ENCODE measurements around the gene CCDC107. TPM values are rescaled to one million over a fixed set of nuclear protein-coding genes. Genes with fewer than 3 reads are reported as not detected.

CCDC107 gene, protein sequence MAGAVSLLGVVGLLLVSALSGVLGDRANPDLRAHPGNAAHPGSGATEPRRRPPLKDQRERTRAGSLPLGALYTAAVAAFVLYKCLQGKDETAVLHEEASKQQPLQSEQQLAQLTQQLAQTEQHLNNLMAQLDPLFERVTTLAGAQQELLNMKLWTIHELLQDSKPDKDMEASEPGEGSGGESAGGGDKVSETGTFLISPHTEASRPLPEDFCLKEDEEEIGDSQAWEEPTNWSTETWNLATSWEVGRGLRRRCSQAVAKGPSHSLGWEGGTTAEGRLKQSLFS
- polyA plus RNA-seq (2013, experiment 1 of 2) = 15.3 TPM
- polyA plus RNA-seq (2013, experiment 2 of 2) = 15.5 TPM

GRCh38 chr9:35658137-35658967, at the start of gene CCDC107:
CCDC107 (plus strand) TSS chr9:35658292; CDS start chr9:35658380, 88 bp downstream.
- peak within 1 kb of the TSS; percentile 96 for H3K23ac ChIP-seq (ENCODE audit: low read depth, low read length, poor library complexity)
- peak within 1 kb of the TSS; percentile 89 for H4K91ac ChIP-seq (ENCODE audit: low read depth, low read length, poor library complexity)
- no peak within 1 kb of the TSS for H3K4ac ChIP-seq (ENCODE audit: low read length)
- peak within 1 kb of the TSS; percentile 92 for H3K27ac ChIP-seq (replicated peaks; ENCODE audit: low read length)
- DNase-seq (ENCODE audit: low spot score) = peak; percentile 91
- H3K9ac ChIP-seq (ENCODE audit: low read depth, low read length, poor library complexity) = peak within 1 kb of the TSS; percentile 93
- no CpG with 5 or more reads among the region's 67 CpGs for WGBS, 2 donors (ENCODE audit: extremely low coverage in 2 of 2, insufficient read length in 2 of 2, insufficient replicate concordance in 1 of 2)
- H3K18ac ChIP-seq (ENCODE audit: low read length) = peak within 1 kb of the TSS; percentile 98
- H2BK15ac ChIP-seq (ENCODE audit: low read length) = no peak within 1 kb of the TSS
- H2AK5ac ChIP-seq (ENCODE audit: low read depth, low read length) = peak within 1 kb of the TSS; percentile 54
- peak within 1 kb of the TSS; percentile 62 for H2BK5ac ChIP-seq (ENCODE audit: low read length)
- peak within 1 kb of the TSS; percentile 60 for H3K4me2 ChIP-seq (ENCODE audit: insufficient read depth, low read length, poor library complexity, severe bottlenecking)
- peaks cover 4 to 7% of the 10 kb centered on the region in 2 donors for H3K4me1 ChIP-seq (ENCODE audit: control insufficient read depth in 2 of 2, insufficient read depth in 1 of 2, low read depth in 1 of 2, low read length in 2 of 2)
- H4K8ac ChIP-seq (ENCODE audit: low read depth, low read length) = no peak within 1 kb of the TSS
- no peak within 1 kb of the TSS for H2BK12ac ChIP-seq (ENCODE audit: low read length)
- H3K27me3 ChIP-seq (ENCODE audit: control insufficient read depth in 3 of 3, insufficient read depth in 3 of 3, low read depth in 1 of 3, low read length in 3 of 3) = no peaks in the 10 kb centered on the region
- no peak within 1 kb of the TSS for H2BK120ac ChIP-seq (ENCODE audit: low read depth, low read length)
- H3K4me3 ChIP-seq (ENCODE audit: low read length in 2 of 2) = peak within 1 kb of the TSS; percentile 88 to 99
- H2AFZ ChIP-seq (ENCODE audit: low read length) = peak within 1 kb of the TSS; percentile 98
- H3K79me1 ChIP-seq (ENCODE audit: low read depth, low read length) = no peaks in the 10 kb centered on the region
- peak within 1 kb of the TSS; percentile 97 for H3K14ac ChIP-seq (ENCODE audit: low read length)
- H3K36me3 ChIP-seq (replicated peaks in 1 of 2; ENCODE audit: control insufficient read depth in 2 of 2, insufficient read depth in 2 of 2, low read length in 2 of 2) = peaks cover 27 to 37% of the 10 kb centered on the region in 2 donors
- no peaks in the 10 kb centered on the region for H3K9me3 ChIP-seq (replicated peaks in 1 of 2; ENCODE audit: control insufficient read depth in 2 of 2, insufficient read depth in 1 of 2, low read depth in 1 of 2, low read length in 2 of 2)

DNA sequence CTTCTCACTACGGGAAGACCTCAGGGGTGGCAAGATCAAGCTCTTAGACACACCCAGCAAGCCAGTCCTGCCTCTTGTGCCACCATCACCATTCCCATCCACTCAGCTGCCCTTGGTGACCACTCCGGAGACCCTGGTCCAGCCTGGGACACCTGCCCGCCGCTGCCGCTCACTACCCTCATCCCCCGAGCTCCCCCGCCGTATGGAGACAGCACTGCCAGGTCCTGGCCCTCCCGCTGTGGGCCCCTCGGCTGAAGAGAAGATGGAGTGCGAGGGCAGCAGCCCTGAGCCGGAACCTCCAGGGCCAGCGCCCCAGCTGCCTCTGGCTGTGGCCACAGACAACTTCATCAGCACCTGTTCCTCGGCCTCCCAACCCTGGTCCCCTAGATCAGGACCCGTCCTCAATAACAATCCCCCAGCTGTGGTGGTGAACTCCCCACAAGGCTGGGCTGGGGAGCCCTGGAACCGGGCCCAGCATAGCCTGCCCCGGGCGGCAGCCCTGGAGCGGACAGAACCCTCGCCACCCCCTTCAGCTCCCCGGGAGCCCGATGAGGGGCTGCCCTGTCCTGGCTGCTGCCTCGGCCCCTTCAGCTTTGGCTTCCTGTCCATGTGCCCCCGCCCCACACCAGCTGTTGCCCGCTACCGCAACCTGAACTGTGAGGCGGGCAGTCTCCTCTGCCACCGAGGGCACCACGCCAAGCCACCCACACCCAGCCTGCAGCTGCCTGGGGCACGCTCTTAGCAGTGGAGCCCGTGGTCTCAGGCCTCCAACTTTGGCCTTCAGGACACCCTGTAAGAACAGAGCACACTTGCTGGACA, 48.9 kb upstream of the CCDC107 start:
- H3K4me1 ChIP-seq (ENCODE audit: control insufficient read depth in 2 of 2, insufficient read depth in 1 of 2, low read depth in 1 of 2, low read length in 2 of 2) = peaks cover 5 to 8% of the 10 kb centered on the region in 2 donors
- H3K9me3 ChIP-seq (replicated peaks in 1 of 2; ENCODE audit: control insufficient read depth in 2 of 2, insufficient read depth in 1 of 2, low read depth in 1 of 2, low read length in 2 of 2) = no peaks in the 10 kb centered on the region
- no peak overlapping the region for H3K27ac ChIP-seq (replicated peaks; ENCODE audit: low read length)
- peaks cover 5% of the 10 kb centered on the region for H3K79me1 ChIP-seq (ENCODE audit: low read depth, low read length)
- no CpG with 5 or more reads among the region's 31 CpGs for WGBS, 2 donors (ENCODE audit: extremely low coverage in 2 of 2, insufficient read length in 2 of 2, insufficient replicate concordance in 1 of 2)
- DNase-seq (ENCODE audit: low spot score) = no peak
- peak overlapping the region; percentile 10 for H3K23ac ChIP-seq (ENCODE audit: low read depth, low read length, poor library complexity)
- no peak overlapping the region for H3K9ac ChIP-seq (ENCODE audit: low read depth, low read length, poor library complexity)
- no peak overlapping the region for H3K14ac ChIP-seq (ENCODE audit: low read length)
- no peak overlapping the region for H2BK12ac ChIP-seq (ENCODE audit: low read length)
- H3K4me2 ChIP-seq (ENCODE audit: insufficient read depth, low read length, poor library complexity, severe bottlenecking) = no peak overlapping the region
- no peak overlapping the region for H3K4me3 ChIP-seq (ENCODE audit: low read length in 2 of 2)
- no peak overlapping the region for H4K91ac ChIP-seq (ENCODE audit: low read depth, low read length, poor library complexity)
- H2BK15ac ChIP-seq (ENCODE audit: low read length) = no peak overlapping the region
- no peak overlapping the region for H2AK5ac ChIP-seq (ENCODE audit: low read depth, low read length)
- H2AFZ ChIP-seq (ENCODE audit: low read length) = no peak overlapping the region
- no peak overlapping the region for H3K4ac ChIP-seq (ENCODE audit: low read length)
- H4K8ac ChIP-seq (ENCODE audit: low read depth, low read length) = no peak overlapping the region
- H3K36me3 ChIP-seq (replicated peaks in 1 of 2; ENCODE audit: control insufficient read depth in 2 of 2, insufficient read depth in 2 of 2, low read length in 2 of 2) = peaks cover 26 to 36% of the 10 kb centered on the region in 2 donors
- no peak overlapping the region for H2BK5ac ChIP-seq (ENCODE audit: low read length)
- H3K18ac ChIP-seq (ENCODE audit: low read length) = no peak overlapping the region
- H3K27me3 ChIP-seq (ENCODE audit: control insufficient read depth in 3 of 3, insufficient read depth in 3 of 3, low read depth in 1 of 3, low read length in 3 of 3) = peaks cover 0 to 10% (median 0%) of the 10 kb centered on the region in 3 experiments
- no peak overlapping the region for H2BK120ac ChIP-seq (ENCODE audit: low read depth, low read length)

DNA sequence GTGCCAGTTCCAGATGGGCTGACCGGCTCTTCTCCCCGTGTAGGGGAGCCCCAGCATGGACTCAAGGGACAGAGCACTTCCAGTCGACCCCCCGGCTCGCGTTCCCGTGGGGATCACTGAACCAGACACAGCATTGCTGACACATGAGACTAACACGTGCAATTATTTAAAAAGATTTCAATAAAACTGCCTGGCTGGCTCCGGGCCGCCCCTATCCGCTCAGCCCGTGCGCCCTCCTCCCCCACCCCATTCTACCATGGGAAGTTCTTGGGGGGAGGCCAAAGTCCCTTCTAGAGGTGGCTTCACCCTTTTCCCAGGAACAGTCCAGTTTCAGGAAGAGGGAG, 48.3 kb upstream of the CCDC107 start:
- no peak overlapping the region for H2BK5ac ChIP-seq (ENCODE audit: low read length)
- H2AFZ ChIP-seq (ENCODE audit: low read length) = no peak overlapping the region
- peaks cover 26 to 36% of the 10 kb centered on the region in 2 donors for H3K36me3 ChIP-seq (replicated peaks in 1 of 2; ENCODE audit: control insufficient read depth in 2 of 2, insufficient read depth in 2 of 2, low read length in 2 of 2)
- H3K14ac ChIP-seq (ENCODE audit: low read length) = no peak overlapping the region
- whole genome bisulfite sequencing, 2 donors (ENCODE audit: extremely low coverage in 2 of 2, insufficient read length in 2 of 2, insufficient replicate concordance in 1 of 2) = no CpG with 5 or more reads among the region's 13 CpGs
- peaks cover 0 to 16% (median 0%) of the 10 kb centered on the region in 3 experiments for H3K27me3 ChIP-seq (ENCODE audit: control insufficient read depth in 3 of 3, insufficient read depth in 3 of 3, low read depth in 1 of 3, low read length in 3 of 3)
- no peak for DNase-seq (ENCODE audit: low spot score)
- H3K23ac ChIP-seq (ENCODE audit: low read depth, low read length, poor library complexity) = no peak overlapping the region
- H3K4me1 ChIP-seq (ENCODE audit: control insufficient read depth in 2 of 2, insufficient read depth in 1 of 2, low read depth in 1 of 2, low read length in 2 of 2) = peaks cover 1 to 8% of the 10 kb centered on the region in 2 donors
- no peak overlapping the region for H3K4ac ChIP-seq (ENCODE audit: low read length)
- H2AK5ac ChIP-seq (ENCODE audit: low read depth, low read length) = no peak overlapping the region
- no peak overlapping the region for H3K9ac ChIP-seq (ENCODE audit: low read depth, low read length, poor library complexity)
- H3K79me1 ChIP-seq (ENCODE audit: low read depth, low read length) = peaks cover 5% of the 10 kb centered on the region
- no peak overlapping the region for H2BK120ac ChIP-seq (ENCODE audit: low read depth, low read length)
- H3K27ac ChIP-seq (replicated peaks; ENCODE audit: low read length) = no peak overlapping the region
- H3K4me3 ChIP-seq (ENCODE audit: low read length in 2 of 2) = no peak overlapping the region
- H3K18ac ChIP-seq (ENCODE audit: low read length) = no peak overlapping the region
- no peak overlapping the region for H2BK12ac ChIP-seq (ENCODE audit: low read length)
- no peak overlapping the region for H3K4me2 ChIP-seq (ENCODE audit: insufficient read depth, low read length, poor library complexity, severe bottlenecking)
- no peak overlapping the region for H2BK15ac ChIP-seq (ENCODE audit: low read length)
- H4K91ac ChIP-seq (ENCODE audit: low read depth, low read length, poor library complexity) = no peak overlapping the region
- no peak overlapping the region for H4K8ac ChIP-seq (ENCODE audit: low read depth, low read length)
- H3K9me3 ChIP-seq (replicated peaks in 1 of 2; ENCODE audit: control insufficient read depth in 2 of 2, insufficient read depth in 1 of 2, low read depth in 1 of 2, low read length in 2 of 2) = no peaks in the 10 kb centered on the region
